NCI-H1105 treated with DMSO at 0.1 percent for 48 hours (cell line): ENCODE measurements around the gene VCAN.
"Not testable (repeated sequence)": the region's sequence is repeated elsewhere in the genome, so short reads cannot be mapped to it uniquely, and the experiment has no call there.

ENCODE experiments used
- DNase-seq: peaks from one replicate; lab custom pipeline; 2025; lab: John Stamatoyannopoulos, UW

Gene VCAN

DNA sequence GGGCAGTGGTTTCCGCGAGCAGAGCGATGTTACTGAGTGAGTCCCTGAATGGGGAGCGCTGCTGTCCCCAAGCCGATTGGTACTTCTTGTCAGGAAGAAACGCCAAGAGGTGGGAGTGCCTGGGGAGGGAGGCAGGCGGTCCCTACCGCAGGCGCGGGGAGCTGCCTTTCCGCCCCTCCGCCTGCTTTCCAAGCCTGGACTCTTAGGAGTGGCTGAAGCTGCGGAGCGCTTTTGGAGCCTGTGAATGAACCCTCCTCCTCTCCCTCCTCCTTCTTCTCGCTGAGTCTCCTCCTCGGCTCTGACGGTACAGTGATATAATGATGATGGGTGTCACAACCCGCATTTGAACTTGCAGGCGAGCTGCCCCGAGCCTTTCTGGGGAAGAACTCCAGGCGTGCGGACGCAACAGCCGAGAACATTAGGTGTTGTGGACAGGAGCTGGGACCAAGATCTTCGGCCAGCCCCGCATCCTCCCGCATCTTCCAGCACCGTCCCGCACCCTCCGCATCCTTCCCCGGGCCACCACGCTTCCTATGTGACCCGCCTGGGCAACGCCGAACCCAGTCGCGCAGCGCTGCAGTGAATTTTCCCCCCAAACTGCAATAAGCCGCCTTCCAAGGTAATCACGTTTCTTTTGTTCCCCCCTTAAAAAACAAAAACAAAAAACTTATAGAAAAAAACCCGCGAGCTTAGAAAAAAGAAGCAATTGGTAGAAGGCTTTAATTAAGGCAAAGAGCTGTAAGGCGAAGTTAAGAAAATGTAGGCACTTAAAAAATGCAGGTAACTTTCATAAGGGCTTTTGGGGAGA is at the start of gene VCAN:
TSS of gene VCAN (plus strand) at position 340 of the 808 bp plus-strand sequence. CDS start 11,775 bp downstream, outside the sequence.
- peak; percentile 9 for DNase-seq

DNA sequence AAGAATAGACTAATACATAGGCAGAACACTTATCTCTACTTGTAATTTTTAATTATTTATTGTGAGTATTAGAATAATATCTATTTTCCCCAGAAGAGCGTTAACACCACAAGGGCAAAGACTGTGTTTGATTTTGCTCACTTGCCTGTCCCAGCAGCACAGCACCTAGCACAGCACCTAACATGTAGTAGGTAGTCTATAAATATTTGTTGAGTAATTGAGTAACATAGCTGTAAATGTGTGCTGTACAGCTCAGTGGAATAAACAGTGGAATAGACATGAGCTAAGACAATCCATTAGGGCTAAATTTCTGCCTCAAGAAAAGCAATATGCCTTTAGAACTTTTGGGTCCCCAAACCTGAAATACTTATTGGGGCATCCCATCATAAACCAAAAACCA is 49.3 kb upstream of the VCAN start:
- no peak for DNase-seq

DNA sequence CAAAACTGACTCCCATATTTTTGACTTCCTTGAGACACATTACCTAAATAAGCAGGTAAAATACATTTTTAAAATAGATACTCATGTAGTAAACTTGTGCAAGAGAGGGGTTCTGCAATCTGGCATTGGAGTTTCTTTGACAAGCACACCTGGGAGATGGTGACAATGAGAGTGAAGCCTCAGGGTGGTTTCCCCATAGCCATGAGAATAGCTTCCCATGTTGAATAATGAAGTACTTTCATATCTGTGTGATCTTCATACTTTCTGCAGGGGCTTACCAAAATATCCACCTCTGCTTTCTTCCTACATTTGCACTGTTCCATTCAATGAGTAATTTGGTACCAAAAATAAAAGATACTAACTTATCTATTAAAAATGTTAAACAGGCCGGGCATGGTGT is 44.7 kb upstream of the VCAN start:
- no peak for DNase-seq

DNA sequence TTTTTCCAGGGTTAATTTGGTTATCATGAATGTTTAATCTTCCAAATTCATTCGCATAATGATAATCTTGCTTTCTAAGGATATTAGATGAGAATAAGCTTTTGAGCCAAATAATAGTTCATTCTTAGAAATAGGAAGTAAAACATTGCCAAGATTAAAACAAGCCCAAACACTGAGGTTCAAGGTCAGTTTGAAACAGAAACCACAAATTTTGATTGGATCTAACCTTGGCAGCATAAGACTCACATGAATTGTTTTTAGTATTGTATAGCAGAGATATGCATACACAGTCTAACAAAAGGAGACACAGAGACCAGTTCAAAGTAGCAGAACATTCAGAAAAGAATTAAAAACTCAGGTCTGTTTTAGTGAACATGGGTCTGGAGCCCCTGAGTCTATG is 43.4 kb upstream of the VCAN start:
- no peak for DNase-seq

DNA sequence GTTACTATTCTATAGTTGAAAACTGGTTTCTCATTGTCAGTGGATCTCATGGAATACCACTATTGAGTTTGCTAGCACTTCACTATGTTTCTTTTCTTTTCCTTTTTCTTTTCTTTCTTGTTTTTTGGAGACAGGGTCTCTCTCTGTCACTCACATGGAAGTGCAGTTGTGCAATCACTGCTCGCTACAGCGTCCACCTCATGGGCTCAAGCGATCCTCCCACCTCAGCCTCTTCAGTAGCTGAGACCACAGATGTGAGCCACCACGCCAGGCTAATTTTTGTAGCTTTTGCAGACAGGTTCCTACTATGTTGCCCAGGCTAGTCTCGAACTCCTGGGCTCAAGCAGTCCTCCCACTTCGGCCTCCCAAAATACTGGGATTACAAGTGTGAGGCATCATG is 42.7 kb upstream of the VCAN start:
- no peak for DNase-seq

DNA sequence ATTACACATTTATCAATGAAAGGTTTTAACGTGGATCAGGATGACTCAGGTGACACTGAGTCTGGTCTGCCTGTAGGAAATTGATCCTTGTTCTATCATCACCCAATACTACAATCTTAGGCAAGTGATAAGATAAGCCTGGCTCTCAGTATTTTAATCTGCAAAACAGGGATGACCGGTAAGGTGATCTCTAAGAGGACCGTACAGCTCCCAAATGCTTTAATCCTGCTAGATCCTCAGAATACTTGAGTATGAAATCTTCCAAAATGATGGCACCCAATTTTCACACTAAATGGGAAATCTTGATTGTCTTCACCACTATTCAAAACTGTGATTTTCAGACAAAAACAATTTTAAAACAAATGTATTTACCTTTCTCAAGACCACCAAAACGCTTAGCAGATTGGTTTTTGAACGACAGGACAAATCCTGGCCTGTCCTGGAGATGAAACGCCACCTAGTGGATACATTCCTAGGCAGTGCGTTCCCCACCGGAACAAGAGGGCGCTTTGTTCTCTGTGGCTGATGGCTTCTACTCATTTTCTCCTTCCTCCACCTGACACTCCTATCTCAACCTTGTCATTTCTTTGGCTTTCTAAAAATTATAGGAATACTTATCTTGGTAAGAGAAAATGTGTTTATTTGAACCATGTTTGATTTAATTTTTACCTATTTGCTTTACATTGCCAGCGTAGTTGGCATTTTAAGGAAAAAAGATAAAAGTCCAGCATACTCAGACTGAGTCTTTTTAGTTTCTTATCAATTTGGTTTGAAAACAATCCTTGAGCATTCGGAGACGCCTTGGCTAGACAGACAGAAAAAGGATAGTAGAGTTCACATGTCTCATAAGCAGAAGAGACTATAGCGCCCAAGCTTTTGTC is 41.2 kb upstream of the VCAN start:
- peak; percentile 25 for DNase-seq

DNA sequence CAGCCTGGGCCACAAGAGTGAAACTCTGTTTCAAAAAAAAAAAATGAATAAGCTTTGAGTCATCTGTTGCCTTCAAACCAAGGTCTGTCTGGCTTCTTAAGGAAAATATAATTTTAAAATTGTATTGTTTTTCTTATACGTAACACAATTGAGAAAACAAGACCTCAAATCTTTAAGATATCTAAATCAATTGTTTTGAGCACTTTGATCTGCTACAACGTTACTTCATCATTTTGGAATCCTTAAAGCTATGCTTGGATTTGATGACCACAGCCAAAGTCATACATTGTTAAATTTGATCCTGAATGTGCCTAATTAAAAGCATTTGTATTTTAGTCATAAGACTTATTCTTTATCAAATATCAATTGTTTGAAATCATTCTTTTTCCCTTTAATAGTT is 37.7 kb upstream of the VCAN start:
- no peak for DNase-seq

DNA sequence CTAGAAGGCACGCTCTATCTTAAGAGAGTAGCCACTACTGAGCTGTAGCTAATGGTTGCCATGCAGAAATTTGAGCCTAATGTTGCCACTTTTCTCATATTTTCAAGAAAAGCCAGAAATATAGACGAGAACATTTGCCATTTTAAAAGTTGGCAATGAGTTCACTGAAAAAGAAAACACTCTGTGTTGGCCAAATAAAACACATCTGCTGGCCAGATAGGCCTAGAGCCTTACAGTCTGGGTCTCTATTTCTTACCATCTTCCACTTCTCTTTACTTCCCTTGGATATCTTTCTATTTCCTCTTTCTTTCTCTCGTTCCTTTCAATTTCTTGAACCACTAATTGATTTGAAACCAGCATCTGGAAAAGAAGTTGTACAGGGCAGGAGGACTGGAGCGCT is 36.6 kb upstream of the VCAN start:
- no peak for DNase-seq

DNA sequence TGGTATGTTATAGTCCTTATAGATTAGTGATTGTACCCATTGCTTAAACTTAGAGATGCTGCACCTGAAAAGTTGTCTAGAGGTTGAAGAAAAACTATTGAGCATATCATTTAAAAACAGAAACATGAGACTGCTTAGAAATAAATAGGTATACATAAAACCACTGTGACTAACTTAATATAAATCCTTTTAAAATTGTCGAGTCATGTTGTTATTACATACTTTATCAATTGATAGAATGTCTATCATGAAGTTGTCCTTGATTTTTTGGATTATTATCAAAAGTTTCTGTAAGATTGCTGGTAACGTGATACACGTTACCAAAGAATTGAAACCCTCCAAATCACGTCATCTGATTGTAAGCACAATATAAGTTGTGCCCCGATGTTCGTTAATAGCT is 35.3 kb upstream of the VCAN start:
- no peak for DNase-seq

DNA sequence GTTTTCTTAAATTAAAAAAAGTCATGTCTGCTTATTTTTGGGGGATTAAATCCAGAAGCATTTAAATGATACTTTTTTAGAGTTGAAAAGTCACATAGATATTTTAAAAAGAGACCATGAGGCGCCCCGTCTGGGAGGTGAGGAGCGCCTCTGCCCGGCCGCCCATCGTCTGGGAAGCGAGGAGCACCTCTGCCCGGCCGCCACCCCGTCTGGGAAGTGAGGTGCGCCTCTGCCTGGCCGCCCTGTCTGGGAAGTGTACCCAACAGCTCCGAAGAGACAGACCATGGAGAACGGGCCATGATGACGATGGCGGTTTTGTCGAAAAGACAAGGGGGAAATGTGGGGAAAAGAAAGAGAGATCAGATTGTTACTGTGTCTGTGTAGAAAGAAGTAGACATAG is 33.8 kb upstream of the VCAN start:
- not testable (repeated sequence) for DNase-seq

DNA sequence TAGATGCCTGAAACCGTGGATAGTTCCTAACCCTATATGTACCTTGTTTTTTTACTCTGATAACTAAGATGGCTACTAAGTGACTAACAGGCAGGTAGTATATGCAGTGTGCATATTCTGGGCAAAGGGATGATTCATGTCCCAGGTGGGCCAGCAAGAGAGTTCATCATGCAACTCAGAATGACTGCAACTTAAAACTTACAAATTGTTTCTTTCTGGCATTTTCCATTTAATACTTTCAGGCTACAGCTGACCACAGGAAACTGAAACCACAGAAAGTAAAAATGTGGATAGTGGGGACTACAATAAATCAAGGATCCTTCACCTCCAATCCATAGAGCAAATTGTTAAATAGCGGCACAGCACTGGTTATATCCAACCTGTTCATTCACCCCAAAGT is 30.7 kb upstream of the VCAN start:
- DNase-seq: no peak

DNA sequence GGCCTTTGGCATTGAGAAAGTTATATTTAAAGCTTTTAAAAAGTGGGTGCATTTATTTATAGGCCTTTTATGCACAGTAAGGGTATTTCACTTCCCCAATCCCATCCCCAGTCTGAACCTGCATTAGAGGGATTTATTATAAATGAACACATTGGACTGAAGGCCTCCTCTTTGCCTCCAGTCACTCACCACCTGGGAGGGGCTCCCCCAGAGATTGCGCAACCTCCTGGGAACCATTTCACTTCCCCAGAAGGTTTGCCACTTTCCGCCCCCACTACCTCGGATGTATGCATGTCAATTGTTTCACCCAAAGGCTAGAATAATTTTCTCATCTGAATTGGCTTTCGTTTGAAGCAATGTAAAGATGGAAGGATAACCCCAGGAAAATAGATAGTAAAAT is 29.8 kb upstream of the VCAN start:
- DNase-seq: no peak

DNA sequence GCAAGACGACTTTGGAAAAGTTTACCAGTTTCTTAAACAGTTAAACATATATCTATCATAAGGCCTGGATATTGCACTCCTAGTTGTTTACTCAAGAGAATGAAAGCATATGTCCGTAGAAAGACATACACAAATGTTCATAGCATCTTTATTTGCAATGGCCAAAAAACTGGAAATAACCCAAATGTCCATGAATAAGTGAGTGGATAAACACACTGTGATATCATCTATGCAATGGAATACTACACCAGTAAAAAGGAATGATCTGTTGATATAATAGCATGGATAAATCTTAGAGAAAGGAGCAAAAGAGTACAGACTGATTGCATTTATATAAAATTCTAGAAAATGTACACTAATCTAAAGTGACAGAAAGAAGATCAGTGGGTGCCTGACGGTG is 28.0 kb upstream of the VCAN start:
- no peak for DNase-seq

DNA sequence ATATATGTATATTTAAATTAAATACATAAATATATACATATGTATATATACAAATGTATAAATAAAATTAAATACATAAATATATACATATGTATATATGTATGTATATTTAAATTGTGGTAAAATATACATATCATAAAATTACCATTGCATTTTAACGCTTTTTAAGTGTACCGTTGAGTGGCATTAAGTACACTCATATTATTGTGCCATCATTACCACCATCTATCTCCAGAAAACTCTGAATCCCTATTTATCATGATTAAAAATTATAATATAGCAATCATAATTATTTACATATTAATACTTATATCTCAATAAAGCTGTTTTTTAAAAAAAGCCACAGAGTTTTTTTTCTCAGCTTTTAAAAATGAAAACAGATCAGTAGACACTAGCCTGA is 27.1 kb upstream of the VCAN start:
- no peak for DNase-seq

DNA sequence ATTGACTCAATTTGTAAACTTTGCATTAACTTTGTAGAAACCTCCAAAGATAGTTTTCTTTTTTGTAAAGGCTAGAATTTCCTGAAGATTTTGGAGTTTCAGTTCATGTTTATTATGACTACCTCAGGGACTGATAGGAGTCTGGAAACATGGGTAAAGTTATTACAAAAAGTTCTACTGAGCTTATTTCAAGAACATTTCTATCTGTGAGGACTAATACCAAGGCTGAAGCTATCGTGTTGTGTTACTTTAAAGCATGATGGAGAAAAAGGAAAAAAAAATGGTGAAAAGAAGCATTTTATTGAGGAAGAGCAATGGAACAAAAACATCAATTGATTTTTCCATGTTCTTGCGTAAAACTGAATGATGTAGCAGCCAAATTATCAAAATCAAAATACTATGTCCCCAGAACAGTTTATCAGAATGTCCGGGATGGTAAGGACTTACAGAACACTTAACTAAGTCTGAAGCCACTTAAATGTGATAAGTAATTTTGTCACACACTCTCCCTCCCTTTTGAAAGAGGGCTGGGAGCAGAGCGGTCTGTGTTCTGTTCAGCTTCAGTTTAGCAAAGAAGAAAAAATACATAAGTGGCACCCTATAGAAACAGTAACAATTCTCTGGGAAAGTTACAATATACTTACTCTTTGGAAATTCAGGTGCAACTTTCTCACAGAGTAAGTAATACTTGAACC is 25.1 kb upstream of the VCAN start:
- DNase-seq: no peak

DNA sequence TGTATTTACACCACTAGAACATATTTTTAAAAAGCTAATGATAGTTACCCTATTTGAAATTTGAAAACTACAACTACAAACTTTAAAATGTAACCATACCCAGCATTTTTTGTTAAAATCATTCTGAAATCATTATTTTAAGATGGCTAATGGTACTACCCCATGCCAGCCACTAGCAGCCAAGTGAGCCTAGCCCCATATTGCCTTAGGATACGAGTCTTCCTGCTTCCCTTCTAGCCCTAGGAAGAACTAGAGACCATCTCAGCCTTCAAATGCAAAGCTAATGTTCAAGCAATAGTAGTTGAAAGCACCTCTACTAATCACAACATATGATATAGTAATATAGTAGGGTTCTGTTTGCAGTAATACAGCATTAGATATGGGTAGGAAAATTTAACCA is 24.0 kb upstream of the VCAN start:
- no peak for DNase-seq

DNA sequence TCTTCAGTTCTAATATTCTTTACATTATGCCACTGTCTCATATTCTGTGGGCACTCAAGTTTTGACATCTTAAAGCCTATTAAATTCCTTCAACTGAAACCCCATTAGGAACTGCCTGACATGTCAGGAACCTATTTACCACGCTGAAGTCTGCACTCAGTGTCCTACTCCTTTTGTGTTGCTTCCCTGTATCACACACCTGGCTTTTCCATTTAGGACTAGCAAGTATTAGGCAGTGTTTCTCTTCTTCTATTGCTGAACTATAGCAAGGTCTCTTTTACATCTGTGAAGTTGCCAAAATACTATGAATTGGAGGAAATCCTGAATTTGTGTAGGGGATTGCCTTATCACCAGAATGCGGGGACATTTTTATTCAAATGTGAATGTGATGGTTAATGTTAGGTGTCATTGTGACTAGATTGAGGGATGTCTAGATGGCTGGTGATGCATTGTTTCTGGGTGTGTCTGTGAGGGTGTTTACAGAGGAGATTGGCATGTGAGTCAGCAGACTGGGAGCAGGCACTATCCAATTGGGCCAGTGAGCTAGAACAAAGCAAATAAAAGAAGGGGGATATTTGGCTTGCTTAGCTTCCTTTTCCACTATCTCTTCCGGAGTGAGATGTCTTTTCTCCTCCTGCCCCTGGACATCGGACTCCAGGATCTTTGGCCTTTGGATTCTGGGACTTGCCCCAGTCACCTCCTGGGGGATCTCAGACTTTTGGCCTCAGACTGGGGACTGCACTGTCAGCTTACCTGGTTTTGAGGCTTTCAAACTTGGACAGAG is 21.2 kb upstream of the VCAN start:
- no peak for DNase-seq

DNA sequence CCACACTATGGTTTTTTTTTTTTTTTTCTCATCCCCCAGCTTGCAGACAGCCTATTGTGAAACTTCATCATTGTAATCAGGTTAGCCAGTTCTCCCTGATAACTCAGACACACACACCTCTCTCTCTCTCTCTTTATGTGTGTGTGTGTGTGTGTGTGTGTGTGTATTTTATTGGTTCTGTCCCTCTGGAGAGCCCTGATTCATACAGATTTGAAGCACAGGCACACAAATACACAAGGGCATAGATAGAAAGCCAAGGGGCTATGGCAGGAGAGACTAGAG is 20.6 kb upstream of the VCAN start:
- DNase-seq: no peak

DNA sequence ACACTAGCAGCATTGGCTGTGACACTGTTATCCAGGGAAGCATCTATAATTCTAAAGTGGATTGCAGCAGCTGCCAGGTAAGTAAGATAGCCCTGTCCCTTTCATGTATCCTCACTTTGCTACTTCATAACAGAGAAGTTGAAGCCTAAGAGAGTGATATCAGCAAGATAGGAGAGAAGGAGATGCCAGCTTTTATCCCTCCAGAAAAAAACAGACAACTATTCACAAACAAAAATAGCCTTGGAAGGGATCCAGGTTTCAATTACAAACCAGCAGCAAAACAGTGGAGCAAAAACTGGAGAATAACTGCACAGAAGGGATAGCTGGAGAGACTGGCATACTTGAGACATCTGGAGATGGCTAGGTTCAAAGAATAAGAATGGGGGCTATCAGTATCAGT is 19.6 kb upstream of the VCAN start:
- DNase-seq: no peak

DNA sequence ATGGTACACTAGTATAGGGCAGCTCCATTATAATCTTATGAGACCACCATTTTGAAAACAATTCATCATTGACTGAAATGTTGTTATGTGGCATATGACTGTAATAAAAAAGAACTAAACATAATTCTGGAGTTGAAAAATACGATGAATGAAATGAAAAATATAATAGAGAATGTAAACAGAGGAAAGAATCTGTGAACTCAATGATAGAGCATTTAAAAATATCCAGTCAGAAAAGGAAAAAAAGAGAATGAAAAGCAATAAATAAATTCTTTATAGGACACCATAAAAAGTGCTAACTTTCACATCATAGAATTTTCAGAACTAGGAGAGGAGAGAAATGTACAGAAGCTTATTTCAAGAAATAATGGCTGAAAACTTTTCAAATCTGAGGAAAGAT is 17.6 kb upstream of the VCAN start:
- DNase-seq: no peak

DNA sequence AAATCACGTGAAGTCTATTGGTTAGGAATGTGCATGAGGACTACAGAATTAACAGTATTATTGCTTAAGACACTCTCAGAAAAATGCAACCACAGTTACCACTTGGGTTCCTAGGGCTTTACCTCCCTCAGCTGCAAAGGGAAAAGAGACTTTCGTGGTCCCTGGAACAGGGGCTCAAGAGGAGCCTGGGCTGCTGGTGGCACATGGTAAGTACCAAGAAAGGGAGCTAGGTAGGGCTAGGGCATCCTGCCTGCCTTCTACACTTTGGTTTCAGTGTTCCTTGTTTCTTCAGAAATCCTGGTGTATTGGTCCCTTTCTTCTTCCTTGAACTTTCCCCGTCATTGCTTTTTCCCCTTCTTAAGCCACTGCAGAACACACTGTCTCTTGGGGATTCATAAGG is 7.3 kb upstream of the VCAN start:
- no peak for DNase-seq

DNA sequence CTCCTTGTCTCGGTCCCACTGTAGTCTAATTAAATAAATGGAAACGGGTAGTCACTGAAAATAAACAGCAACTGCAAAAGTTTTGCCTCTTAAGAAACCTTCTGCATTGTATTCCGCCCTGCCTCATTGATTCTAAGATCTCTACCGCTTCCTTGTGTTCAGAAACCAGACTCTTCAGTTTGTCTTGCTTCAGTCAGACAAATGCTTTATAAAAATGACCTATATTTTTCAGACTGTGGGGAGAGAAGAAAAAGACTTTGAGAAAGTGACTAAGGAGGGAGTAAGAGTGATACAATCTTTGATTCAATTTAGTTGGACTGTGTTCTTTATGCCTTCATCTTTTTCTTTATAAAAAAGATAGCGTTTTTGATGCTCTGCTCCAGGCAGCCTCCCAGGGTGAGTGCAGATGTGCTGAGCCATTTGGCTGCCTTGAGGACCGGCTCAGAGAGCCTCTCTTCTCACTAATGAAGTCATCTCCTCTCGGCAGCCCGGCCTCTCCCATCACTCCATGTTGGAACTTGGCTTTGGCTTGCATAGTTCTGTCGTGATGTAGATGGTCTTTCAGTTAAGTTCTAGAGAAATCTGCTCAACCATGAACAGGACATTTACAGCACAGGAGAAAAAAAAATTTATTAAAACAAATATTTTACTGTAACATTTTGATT is 4.0 kb upstream of the VCAN start:
- DNase-seq: no peak
